Esophagus muscularis mucosa (tissue), 4 donors: ENCODE measurements around the gene RUNX1. TPM values are rescaled to one million over a fixed set of nuclear protein-coding genes. Genes with fewer than 3 reads are reported as not detected.

Experiments
- DNase-seq: peaks from one replicate; pipeline ENCODE4 v3.0.0-alpha.2; 2017; ENCODE audit errors: extremely low spot score
- H3K27ac ChIP-seq, 4 donors: fragments of 200-600 bp; sonication (generic); replicated peaks in 1 of 4; 1 replicate in 3 of 4; 2 replicates in 1 of 4; pipeline ENCODE4 v1.5.1; 2016 to 2019; ENCODE audit warnings: mild to moderate bottlenecking in 1 of 4
- H3K27me3 ChIP-seq, 4 donors: fragments of 200-600 bp; sonication (generic); one replicate each; pipeline versions ENCODE4 v1.5.1 to v1.6.0; 2016 to 2019
- H3K36me3 ChIP-seq, 4 donors: fragments of 200-600 bp; sonication (generic); one replicate each; pipeline ENCODE4 v1.5.1; 2016 to 2019
- H3K4me1 ChIP-seq, 4 donors: fragments of 200-600 bp; sonication (generic); one replicate each; pipeline ENCODE4 v1.5.1; 2016 to 2019
- H3K4me3 ChIP-seq, 4 donors: fragments of 200-600 bp; sonication (generic); 1 replicate in 2 of 4; 2 replicates in 2 of 4; pipeline ENCODE4 v1.5.1; 2016 to 2019; ENCODE audit warnings: mild to moderate bottlenecking in 4 of 4, moderate library complexity in 1 of 4
- H3K9me3 ChIP-seq, 4 donors: fragments of 200-600 bp; sonication (generic); 1 replicate in 3 of 4; 2 replicates in 1 of 4; pipeline ENCODE4 v1.5.1; 2016 to 2019
- EP300 ChIP-seq: sonication (generic); formaldehyde crosslinking; IDR thresholded peaks from one replicate; pipeline ENCODE4 v1.6.1; 2017; ENCODE audit warnings: antibody characterized with exemption
- POLR2A ChIP-seq: fragments of 450-650 bp; IDR thresholded peaks from one replicate; pipeline ENCODE4 v1.6.1; 2017; ENCODE audit warnings: antibody characterized with exemption, moderate library complexity, mild to moderate bottlenecking, low read depth
- POLR2AphosphoS5 ChIP-seq, 2 donors: sonication (generic); formaldehyde crosslinking; IDR thresholded peaks; one replicate each; pipeline ENCODE4 v1.6.1; 2017; ENCODE audit warnings: antibody characterized with exemption in 2 of 2
- WGBS: methylation state at CpG from one replicate; pipeline ENCODE4 v1.1.5; 2018; 5-methylcytosine and 5-hydroxymethylcytosine counted together
- intact Hi-C: fragments of 100-400 bp; cut with DNase I; formaldehyde crosslinking; loops from one replicate; pipeline ENCODE4 v1.15.1; 2023
- total RNA-seq, 4 donors: library from RNA; depleted of rRNA; stranded (reverse); fragments of >200 nt; gene quantifications; one replicate each; pipeline versions ENCODE4 v1.1.0 to v1.2.1, GENCODE V29; 2016
- TF ChIP-seq, protein P1 (sequence below), 3 experiments: fragments of 200-600 bp in 2 of 3; fragments of 450-650 bp in 1 of 3; sonication (generic) in 2 of 3; IDR thresholded peaks; one replicate each; pipeline ENCODE4 v1.5.1; 2017 to 2019; ENCODE audit warnings: antibody characterized with exemption in 3 of 3, mild to moderate bottlenecking in 2 of 3, moderate library complexity in 1 of 3

Gene RUNX1
- total RNA-seq, 4 donors from 2014 or later, result 3.7 to 10.9 (median 5.6) TPM

DNA sequence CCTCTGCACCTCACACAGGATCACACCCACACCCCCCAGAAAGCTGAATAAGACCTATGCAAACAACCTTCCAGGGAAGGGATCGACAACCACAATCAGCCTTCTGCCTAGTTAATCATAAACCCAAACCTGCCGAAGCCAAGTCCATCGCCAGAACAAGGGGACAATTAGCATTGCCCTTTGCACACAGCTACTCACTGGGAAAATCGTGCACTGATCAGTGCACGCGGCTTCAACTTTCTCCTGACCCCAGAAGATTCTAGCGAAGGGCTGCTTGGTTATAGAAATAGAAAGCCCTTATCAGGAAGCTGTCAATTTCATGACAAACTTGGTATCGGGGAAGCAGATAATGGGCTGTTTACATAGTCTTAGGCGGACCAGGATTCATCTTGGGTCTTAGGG, 29.5 kb downstream of the RUNX1 start:
- H3K27me3 ChIP-seq, result peaks cover 0 to 6% (median 0%) of the 10 kb centered on the region in 4 donors
- H3K27ac ChIP-seq, result no peak overlapping the region
- no peak overlapping the region for H3K4me3 ChIP-seq
- H3K4me1 ChIP-seq, result no peaks in the 10 kb centered on the region
- TF ChIP-seq POLR2AphosphoS5 (IDR thresholded peaks at IDR 0.05) (no peak), EP300 (no peak), POLR2A (no peak)
- TF ChIP-seq, protein P1, sequence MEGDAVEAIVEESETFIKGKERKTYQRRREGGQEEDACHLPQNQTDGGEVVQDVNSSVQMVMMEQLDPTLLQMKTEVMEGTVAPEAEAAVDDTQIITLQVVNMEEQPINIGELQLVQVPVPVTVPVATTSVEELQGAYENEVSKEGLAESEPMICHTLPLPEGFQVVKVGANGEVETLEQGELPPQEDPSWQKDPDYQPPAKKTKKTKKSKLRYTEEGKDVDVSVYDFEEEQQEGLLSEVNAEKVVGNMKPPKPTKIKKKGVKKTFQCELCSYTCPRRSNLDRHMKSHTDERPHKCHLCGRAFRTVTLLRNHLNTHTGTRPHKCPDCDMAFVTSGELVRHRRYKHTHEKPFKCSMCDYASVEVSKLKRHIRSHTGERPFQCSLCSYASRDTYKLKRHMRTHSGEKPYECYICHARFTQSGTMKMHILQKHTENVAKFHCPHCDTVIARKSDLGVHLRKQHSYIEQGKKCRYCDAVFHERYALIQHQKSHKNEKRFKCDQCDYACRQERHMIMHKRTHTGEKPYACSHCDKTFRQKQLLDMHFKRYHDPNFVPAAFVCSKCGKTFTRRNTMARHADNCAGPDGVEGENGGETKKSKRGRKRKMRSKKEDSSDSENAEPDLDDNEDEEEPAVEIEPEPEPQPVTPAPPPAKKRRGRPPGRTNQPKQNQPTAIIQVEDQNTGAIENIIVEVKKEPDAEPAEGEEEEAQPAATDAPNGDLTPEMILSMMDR (IDR thresholded peaks at IDR 0.05), result no peak
- peaks cover 0 to 6% (median 0%) of the 10 kb centered on the region in 4 donors for H3K9me3 ChIP-seq
- no peak for DNase-seq
- WGBS, result 77% methylated on average over 9 of the region's 9 CpGs
- H3K36me3 ChIP-seq, result no peaks in the 10 kb centered on the region
- intact Hi-C loops, result no loop called here

DNA sequence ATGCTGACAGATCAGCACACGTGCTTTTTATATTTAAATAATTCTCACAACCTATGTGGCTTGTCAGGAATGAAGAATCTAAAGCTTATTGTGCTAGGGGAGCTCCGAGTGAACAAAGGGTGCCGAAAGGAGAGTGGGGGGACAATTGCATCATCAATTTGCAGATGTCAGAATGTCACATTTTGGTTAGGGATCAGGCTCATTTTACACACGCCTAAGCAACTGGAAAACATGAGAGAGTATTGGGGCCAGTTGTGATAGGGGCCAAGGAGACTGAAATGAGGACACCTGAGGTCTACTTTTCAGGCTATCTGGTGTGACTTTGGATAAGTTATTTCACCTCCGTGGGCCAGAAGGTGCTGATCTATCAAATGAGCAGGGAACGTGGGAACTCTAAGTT, 31.8 kb downstream of the RUNX1 start:
- no peak overlapping the region for H3K27ac ChIP-seq
- TF ChIP-seq POLR2AphosphoS5 (IDR thresholded peaks at IDR 0.05), result no peak
- no peak for TF ChIP-seq POLR2A
- TF ChIP-seq, protein P1 (IDR thresholded peaks at IDR 0.05), result no peak
- TF ChIP-seq EP300, result no peak
- H3K36me3 ChIP-seq, result no peaks in the 10 kb centered on the region
- intact Hi-C loops, result no loop called here
- H3K27me3 ChIP-seq, result peaks cover 0 to 7% (median 0%) of the 10 kb centered on the region in 4 donors
- no peak for DNase-seq
- H3K9me3 ChIP-seq, result no peaks in the 10 kb centered on the region
- WGBS, result 86% methylated on average over 6 of the region's 6 CpGs
- no peak overlapping the region for H3K4me3 ChIP-seq
- no peaks in the 10 kb centered on the region for H3K4me1 ChIP-seq

DNA sequence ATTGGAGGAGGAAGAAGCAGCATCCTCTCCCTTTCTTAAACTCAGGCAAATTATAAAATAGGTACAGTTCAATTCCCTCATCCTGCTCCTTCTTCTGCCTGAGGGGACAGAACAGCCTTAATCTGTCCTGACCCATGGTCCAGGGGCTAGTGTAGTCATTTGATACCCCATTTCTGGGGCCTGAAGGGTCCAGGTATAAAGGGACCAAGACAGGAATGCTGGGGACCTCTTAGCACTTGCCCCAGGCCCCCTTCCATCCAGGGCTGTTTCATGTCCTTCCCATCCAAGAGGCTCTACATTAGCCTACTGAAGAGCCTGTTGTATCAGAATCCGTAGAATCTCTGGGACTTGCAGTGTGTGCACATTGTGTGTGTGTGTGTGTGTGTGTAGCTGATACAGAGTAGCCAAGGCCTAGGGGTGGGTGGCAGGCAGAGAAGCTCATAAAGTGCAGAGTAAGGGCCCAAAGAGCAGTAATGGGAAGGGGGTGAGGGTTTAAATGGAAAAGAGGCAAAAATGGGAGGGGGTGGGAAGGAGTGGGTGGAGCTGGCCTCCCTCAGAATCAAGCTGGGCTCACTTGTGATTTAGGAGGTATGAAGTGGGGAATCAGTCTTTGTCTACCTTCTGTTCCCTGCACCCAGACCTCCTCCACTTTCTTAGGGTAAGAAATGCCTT, 32.4 kb downstream of the RUNX1 start:
- peaks cover 0 to 7% (median 0%) of the 10 kb centered on the region in 4 donors for H3K27me3 ChIP-seq
- H3K36me3 ChIP-seq, result no peaks in the 10 kb centered on the region
- WGBS, result 92% methylated on average over 1 of the region's 1 CpG
- no peaks in the 10 kb centered on the region for H3K9me3 ChIP-seq
- DNase-seq, result no peak
- TF ChIP-seq, protein P1 (IDR thresholded peaks at IDR 0.05), result no peak
- TF ChIP-seq POLR2A (no peak), POLR2AphosphoS5 (IDR thresholded peaks at IDR 0.05) (no peak), EP300 (no peak)
- H3K4me3 ChIP-seq, result no peak overlapping the region
- no peak overlapping the region for H3K27ac ChIP-seq
- H3K4me1 ChIP-seq, result no peaks in the 10 kb centered on the region
- intact Hi-C loops, result no loop called here

DNA sequence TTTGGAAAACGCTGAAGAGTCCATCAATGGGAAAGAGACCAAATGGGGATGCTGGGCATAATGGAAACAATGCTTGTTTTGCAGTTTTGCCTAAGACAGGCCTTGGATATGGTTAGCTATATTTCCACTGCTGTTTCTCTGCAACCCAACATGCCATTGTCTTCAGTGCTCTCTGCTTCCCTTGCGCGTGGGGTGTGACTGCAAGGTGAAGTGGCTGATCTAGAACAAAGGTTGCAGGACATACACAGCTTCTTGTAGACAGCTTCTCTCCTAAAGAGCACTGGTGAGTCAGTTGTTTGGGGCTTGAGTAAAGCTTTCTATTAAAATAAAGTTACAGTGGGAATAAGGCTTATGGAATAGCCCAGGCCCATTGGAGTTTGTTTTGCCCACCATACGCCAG, 33.0 kb downstream of the RUNX1 start:
- Histone ChIP-seq H3K9me3 (no peaks in the 10 kb centered on the region), H3K4me3 (no peak overlapping the region), H3K27me3 (peaks cover 0 to 7% (median 0%) of the 10 kb centered on the region in 4 donors), H3K36me3 (no peaks in the 10 kb centered on the region), H3K4me1 (no peaks in the 10 kb centered on the region), H3K27ac (no peak overlapping the region)
- no peak for DNase-seq
- intact Hi-C loops, result no loop called here
- TF ChIP-seq EP300 (no peak), POLR2AphosphoS5 (IDR thresholded peaks at IDR 0.05) (no peak), POLR2A (no peak)
- TF ChIP-seq, protein P1 (IDR thresholded peaks at IDR 0.05), result no peak
- 97% methylated on average over 4 of the region's 4 CpGs for WGBS
